ENCODE data around the gene MCF2L.
"Not testable (repeated sequence)": the region's sequence is repeated elsewhere in the genome, so short reads cannot be mapped to it uniquely, and the experiment has no call there.

MCF2L gene

DNA sequence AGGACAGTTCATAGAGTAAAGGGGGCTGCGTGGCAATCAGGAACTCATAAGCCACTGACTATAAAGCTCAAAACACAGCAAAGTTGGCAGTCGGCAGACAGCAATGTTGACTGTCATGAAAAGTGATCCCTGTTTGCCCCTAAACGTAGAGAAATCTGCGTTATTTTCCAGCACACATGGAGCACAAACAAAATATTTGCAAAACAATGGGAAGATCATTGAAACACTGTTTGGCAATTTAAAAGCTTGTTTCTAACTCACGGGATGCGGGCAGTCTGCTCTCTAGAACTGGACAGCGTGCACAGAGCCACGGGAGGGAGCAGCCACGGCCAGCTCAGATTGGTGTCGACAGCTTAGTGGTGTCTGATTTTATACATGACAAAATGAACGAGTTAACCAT lies 130.1 kb downstream of the MCF2L start:
- FAIRE-seq = no peak

DNA sequence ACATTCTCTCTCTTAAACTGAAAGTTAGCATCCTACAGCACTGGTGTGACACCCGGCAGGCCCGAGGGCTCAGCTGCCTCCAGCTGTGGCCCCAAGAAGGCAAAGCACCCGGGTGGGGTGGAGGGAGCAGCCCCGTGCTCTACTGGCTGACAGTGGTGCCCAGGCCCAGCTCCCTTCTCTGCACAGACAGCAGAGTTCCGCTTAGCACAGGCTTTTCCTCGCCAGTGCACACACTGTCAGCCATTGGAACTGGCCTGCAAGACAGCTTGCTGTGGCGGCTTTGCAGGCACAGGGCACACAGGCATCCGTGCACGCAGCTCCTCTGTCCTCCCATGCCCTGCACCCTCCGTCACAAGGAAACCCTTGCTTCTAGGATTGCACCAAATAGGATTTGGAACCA lies 133.3 kb downstream of the MCF2L start:
- not testable (repeated sequence) for FAIRE-seq

DNA sequence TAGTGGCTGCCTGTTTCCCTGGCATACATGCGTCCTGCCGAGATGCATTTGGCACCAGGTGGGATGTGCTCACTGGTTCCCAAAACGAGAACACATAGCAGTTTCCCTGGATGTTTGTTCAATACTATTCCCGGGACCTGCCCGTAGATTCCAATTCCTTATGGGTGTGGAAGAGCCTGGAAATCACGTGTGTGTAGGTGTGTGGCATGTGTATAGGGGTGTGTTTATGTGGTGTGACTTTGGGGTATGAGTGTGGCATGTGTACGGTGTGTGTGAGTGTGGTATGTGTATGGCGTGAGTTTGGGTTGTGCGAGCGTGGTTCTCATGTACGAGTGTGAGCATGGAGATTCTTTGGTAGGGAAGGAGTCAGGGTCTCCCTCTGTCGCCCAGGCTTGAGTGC lies 133.7 kb downstream of the MCF2L start:
- FAIRE-seq = no peak

GRCh38 chr13:113103646-113104045 lies 134.6 kb downstream of the MCF2L start:
- no peak for FAIRE-seq

- no peak for FAIRE-seq
Observed at GRCh38 chr13:113105032-113105920, 136.3 kb downstream of the MCF2L start, which contains the start of gene F7. TSS of gene F7 (plus strand) at chr13:113105791. CDS start at chr13:113105842, 51 bp downstream.

DNA sequence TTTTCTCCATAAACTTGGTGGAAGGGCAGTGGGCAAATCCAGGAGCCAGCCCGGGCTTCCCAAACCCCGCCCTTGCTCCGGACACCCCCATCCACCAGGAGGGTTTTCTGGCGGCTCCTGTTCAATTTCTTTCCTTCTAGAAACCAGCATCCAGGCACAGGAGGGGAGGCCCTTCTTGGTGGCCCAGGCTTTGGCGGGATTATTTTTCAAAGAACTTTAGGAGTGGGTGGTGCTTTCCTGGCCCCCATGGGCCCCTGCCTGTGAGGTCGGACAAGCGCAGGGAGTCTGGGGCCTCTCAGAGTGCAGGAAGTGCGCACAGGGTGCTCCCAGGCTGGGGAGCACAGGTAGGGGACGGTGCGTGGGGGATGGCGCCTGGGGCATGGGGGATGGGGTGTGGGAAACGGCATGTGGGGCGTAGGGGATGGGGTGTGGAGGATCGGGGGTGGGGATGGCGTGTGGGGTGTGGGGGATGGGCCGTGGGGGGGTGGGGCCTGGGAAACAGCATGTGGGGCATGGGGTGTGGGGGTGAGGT lies 137.0 kb downstream of the MCF2L start:
- FAIRE-seq = no peak

DNA sequence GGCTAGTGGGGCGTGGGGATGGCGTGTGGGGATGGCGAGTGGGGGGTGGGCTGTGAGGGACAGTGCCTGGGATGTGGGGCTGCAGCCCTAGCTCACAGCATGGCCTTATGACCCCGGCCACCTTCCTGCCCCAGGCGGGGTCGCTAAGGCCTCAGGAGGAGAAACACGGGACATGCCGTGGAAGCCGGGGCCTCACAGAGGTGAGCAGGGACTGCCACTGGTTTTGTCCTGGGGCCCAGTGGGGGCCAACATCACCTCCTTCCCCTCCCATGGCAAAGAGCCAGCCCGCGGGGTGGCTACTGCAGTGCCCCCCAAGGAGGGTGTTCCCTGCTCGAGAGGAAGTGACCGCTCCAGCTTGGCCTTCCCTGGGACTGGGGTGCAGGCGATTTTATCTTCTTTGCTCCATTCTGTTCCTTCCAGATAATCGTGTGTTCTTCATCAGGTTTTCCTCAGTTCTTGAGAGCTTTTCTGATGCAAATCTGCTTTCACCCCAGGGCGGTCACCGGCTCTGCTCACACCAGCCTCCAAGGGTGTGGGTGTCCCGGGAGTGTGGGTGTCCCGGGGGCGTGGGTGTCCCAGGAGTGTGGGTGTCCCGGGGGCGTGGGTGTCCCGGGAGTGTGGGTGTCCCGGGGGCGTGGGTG lies 137.8 kb downstream of the MCF2L start:
- no peak for FAIRE-seq

DNA sequence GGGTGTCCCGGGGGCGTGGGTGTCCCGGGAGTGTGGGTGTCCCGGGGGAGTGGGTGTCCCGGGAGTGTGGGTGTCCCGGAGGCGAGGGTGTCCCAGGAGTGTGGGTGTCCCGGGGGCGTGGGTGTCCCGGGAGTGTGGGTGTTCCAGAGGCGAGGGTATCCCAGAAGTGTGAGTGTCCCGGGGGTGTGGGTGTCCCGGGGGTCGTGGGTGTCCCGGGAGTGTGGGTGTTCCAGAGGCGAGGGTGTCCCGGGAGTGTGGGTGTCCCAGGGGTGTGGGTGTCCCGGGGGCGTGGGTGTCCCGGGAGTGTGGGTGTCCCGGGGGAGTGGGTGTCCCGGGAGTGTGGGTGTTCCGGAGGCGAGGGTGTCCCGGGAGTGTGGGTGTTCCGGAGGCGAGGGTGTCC lies 139.5 kb downstream of the MCF2L start:
- not testable (repeated sequence) for FAIRE-seq

GRCh38 chr13:113109151-113110047 lies 140.4 kb downstream of the MCF2L start:
- no peak for FAIRE-seq

GRCh38 chr13:113110048-113110851 lies 141.2 kb downstream of the MCF2L start:
- FAIRE-seq = no peak

GRCh38 chr13:113110852-113111315 lies 141.9 kb downstream of the MCF2L start:
- FAIRE-seq = no peak

DNA sequence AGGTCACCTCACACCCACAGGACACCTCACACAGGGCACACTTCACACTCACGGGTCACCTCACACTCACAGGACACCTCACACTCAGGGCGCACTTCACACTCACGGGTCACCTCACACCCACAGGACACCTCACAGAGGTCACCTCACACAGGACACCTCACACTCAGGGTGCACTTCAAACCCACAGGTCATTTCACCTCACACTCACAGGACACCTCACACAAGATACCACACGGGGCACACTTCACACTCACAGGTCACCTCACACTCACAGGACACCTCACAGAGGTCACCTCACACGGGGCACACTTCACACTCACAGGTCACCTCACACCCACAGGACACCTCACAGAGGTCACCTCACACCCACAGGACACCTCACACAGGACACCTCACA lies 142.8 kb downstream of the MCF2L start:
- not testable (repeated sequence) for FAIRE-seq

DNA sequence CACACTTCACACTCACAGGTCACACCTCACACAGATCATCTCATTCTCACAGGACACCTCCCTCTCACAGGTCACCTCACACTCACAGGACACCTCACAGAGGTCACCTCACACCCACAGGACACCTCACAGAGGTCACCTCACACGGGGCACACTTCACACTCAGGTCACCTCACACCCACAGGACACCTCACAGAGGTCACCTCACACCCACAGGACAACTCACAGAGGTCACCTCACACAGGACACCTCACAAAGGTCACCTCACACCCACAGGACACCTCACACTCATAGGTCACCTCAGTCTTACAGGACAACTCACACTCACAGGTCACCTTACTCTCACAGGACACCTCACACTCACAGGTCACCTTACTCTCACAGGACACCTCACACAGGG lies 143.5 kb downstream of the MCF2L start:
- not testable (repeated sequence) for FAIRE-seq

DNA sequence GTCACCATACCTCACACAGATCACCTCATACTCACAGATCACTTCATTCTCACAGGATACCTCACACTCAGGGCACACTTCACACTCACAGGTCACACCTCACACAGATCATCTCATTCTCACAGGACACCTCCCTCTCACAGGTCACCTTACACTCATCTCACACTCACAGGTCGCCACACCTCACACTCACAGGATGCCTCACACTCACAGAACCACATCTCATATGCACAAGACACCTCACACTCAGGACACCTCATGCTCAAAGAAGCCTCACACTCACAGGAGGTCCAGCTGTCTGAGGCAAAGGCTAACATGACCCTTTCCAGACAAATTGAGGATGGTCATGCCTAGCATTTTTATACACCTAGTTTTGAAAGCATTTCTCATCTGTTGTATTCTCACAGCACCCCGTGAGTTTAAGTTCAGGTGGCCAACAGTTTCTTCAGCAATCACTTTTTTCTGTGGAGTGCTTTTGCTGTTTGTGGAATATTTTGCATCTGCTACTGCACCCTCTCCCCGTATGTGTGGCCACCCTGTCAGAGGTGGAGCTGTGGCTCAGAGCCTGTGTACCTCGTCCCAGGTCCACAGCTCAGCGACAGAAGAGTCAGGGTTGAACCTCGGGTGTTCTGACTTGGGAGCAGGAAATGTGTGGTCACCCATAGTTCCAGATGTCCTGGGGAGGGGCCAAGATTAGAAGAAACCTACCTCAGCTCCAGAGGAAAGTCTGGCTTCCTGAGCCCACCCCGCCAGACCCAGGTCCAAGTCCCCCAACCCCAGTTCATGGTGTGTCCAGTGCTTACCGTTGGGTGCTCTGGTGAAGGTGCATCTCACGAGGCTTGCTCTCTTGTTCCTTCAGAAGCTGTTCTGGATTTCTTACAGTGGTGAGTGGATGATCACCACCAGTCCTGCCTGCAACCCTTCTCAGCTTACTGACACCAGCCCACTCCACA lies 144.2 kb downstream of the MCF2L start:
- FAIRE-seq = no peak

DNA sequence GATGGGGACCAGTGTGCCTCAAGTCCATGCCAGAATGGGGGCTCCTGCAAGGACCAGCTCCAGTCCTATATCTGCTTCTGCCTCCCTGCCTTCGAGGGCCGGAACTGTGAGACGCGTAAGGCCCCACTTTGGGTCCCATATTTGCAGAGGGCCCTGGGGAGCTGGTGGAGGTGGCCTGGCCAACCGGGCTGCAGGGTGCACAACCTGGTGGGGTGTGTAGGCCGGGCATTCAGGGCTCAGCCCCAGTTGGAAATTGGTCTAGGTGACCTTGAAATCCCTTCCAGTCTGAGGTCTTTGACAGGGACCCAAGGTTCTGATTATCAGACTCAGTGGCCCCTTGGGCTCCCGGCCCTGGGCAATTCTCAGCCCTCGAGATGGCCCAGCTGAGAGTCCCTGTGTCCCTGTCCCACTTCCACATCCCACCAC lies 144.8 kb downstream of the MCF2L start:
- FAIRE-seq = no peak

- FAIRE-seq = no peak
Observed at GRCh38 chr13:113114511-113115362, 145.7 kb downstream of the MCF2L start.

GRCh38 chr13:113115363-113116205 lies 146.6 kb downstream of the MCF2L start:
- FAIRE-seq = no peak

GRCh38 chr13:113116206-113116800 lies 147.3 kb downstream of the MCF2L start:
- no peak for FAIRE-seq
